ENCODE measurements around the gene GET3. TPM values are rescaled to one million over a fixed set of nuclear protein-coding genes. Genes with fewer than 3 reads are reported as not detected.

The GET3 gene
- total RNA-seq, 1 donor from 2014 or later, result 107 TPM

- H3K27me3 ChIP-seq (ENCODE audit: control insufficient read depth, insufficient read depth, low read length), result no peaks in the 10 kb centered on the region
- FAIRE-seq, result no peak
- peaks cover 3% of the 10 kb centered on the region for H3K36me3 ChIP-seq (ENCODE audit: control insufficient read depth, insufficient read depth, low read length)
- peak; percentile 87 for TF ChIP-seq CTCF (IDR thresholded peaks at IDR 0.05; ENCODE audit: insufficient read depth, low read length, severe bottlenecking)
- no peak for DNase-seq (ENCODE audit: low read depth)
- H3K4me3 ChIP-seq (ENCODE audit: low read depth, low read length), result peak overlapping the region; percentile 76
These were observed 40.1 kb downstream of the GET3 start for GRCh38 chr19:12777217-12778016.

GRCh38 chr19:12778017-12778904 is 41.0 kb downstream of the GET3 start:
- no peak for FAIRE-seq

GRCh38 chr19:12778905-12779161 is 41.5 kb downstream of the GET3 start:
- TF ChIP-seq CTCF (IDR thresholded peaks at IDR 0.05; ENCODE audit: insufficient read depth, low read length, severe bottlenecking), result no peak
- no peak for DNase-seq (ENCODE audit: low read depth)

More at GRCh38 chr19:12778017-12778904, 41.0 kb downstream of the GET3 start:
- TF ChIP-seq CTCF (IDR thresholded peaks at IDR 0.05; ENCODE audit: insufficient read depth, low read length, severe bottlenecking), result no peak
- no peaks in the 10 kb centered on the region for H3K27me3 ChIP-seq (ENCODE audit: control insufficient read depth, insufficient read depth, low read length)
- DNase-seq (ENCODE audit: low read depth), result peak; percentile 60
- H3K4me3 ChIP-seq (ENCODE audit: low read depth, low read length), result peak overlapping the region; percentile 76
- H3K36me3 ChIP-seq (ENCODE audit: control insufficient read depth, insufficient read depth, low read length), result peaks cover 3% of the 10 kb centered on the region

GRCh38 chr19:12779162-12779993 is 42.1 kb downstream of the GET3 start:
- TF ChIP-seq CTCF (IDR thresholded peaks at IDR 0.05; ENCODE audit: insufficient read depth, low read length, severe bottlenecking), result no peak
- FAIRE-seq (no peak), DNase-seq (ENCODE audit: low read depth) (no peak)
- H3K36me3 ChIP-seq (ENCODE audit: control insufficient read depth, insufficient read depth, low read length), result no peaks in the 10 kb centered on the region
- H3K4me3 ChIP-seq (ENCODE audit: low read depth, low read length), result no peak overlapping the region
- H3K27me3 ChIP-seq (ENCODE audit: control insufficient read depth, insufficient read depth, low read length), result no peaks in the 10 kb centered on the region

More at GRCh38 chr19:12778905-12779161, 41.5 kb downstream of the GET3 start:
- Histone ChIP-seq H3K36me3 (ENCODE audit: control insufficient read depth, insufficient read depth, low read length) (no peaks in the 10 kb centered on the region), H3K27me3 (ENCODE audit: control insufficient read depth, insufficient read depth, low read length) (no peaks in the 10 kb centered on the region), H3K4me3 (ENCODE audit: low read depth, low read length) (peak overlapping the region; percentile 76)
- no peak for FAIRE-seq

- H3K4me3 ChIP-seq (ENCODE audit: low read depth, low read length), result peak overlapping the region; percentile 34
- no peak for TF ChIP-seq CTCF (IDR thresholded peaks at IDR 0.05; ENCODE audit: insufficient read depth, low read length, severe bottlenecking)
- H3K36me3 ChIP-seq (ENCODE audit: control insufficient read depth, insufficient read depth, low read length), result no peaks in the 10 kb centered on the region
- no peaks in the 10 kb centered on the region for H3K27me3 ChIP-seq (ENCODE audit: control insufficient read depth, insufficient read depth, low read length)
- FAIRE-seq (no peak), DNase-seq (ENCODE audit: low read depth) (no peak)
These were observed 44.8 kb downstream of the GET3 start for GRCh38 chr19:12782174-12782423.

Data from bronchial epithelial cell (primary cell).